Measurements from ENCODE around the gene FRMPD1.

DNA sequence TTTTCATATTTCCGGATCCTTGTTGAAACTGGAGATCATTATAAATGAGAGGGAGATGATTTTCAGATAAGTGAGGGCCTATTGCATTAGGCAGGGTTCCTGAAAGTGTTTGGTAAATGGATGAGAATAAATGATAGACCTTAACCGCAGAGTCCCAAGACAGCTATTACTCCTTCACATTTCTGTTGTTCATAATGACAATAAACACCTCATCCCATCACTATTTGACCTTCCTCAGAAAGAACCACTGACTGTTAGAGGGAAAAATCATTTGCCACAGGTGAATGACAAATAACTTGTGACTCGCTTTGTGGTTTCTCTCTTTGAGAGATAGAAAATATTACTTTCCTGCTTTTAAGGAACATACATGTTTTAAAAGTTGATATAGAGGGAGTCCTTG, 55.5 kb downstream of the FRMPD1 start:
- TF ChIP-seq CTCF (IDR thresholded peaks at IDR 0.05): no peak
- TF ChIP-seq POLR2A (IDR thresholded peaks at IDR 0.05): no peak
